Stimulated activated CD4-positive, alpha-beta T cell treated with anti-CD3 and anti-CD28 coated beads, Interleukin-2, amount 100 ng/mL, for 4 hours (primary cell): ENCODE results near the gene SYP.
"Not testable (repeated sequence)": the region's sequence is repeated elsewhere in the genome, so short reads cannot be mapped to it uniquely, and the experiment has no call there.

Source experiments
- DNase-seq: peaks from one replicate; pipeline ENCODE4 v3.0.0-alpha.2; 2020; ENCODE audit warnings: low read depth

Gene SYP

GRCh38 chrX:49166914-49167739, 32.9 kb downstream of the SYP start:
- no peak for DNase-seq

DNA sequence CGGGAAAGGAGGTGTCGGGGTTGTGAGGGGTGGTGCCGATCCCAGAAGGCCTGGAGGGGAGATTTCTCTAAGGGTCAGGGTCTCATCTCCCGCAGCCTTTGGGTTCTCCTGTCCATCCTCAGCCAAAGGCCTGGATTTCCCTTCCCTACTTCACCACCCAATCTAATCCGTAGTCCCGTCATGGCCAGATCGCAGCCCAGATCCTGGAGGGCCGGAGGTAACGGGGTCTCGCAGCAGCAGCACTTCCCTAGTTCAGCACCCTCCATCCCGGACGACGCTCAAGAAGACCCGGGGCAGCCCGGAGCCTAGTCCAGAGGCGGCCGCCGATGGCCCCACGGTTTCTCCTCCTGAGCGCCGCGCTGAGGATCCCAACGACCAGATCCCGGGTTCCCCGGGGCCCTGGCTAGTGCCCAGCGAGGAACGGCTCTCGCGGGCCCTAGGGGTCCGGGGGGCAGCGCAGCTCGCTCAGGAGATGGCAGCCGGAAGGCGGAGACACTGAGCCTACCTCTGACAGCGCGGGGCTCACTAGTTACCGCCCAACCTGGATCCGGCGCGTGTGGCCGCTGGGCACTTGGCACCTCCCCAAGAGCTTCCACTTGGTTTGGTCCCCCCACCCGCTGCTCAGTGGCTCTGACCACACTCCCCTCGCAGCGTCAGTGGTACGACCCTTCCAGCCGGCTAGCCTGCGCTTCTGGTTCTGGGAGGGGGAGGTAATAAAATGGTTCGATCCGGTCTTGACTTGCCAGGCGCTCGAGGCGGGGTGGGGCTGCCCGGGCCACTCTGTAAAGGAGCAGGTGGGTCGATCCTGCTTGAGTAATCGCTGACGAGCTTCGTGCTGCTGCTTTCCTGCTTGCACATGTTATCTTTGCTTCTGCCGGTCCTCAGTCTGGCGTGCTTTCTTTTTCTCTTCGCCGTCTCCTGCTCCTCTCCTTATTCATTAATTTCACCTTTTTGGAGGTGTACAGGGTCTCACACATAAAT, 33.8 kb downstream of the SYP start:
- DNase-seq, result peak; percentile 58

DNA sequence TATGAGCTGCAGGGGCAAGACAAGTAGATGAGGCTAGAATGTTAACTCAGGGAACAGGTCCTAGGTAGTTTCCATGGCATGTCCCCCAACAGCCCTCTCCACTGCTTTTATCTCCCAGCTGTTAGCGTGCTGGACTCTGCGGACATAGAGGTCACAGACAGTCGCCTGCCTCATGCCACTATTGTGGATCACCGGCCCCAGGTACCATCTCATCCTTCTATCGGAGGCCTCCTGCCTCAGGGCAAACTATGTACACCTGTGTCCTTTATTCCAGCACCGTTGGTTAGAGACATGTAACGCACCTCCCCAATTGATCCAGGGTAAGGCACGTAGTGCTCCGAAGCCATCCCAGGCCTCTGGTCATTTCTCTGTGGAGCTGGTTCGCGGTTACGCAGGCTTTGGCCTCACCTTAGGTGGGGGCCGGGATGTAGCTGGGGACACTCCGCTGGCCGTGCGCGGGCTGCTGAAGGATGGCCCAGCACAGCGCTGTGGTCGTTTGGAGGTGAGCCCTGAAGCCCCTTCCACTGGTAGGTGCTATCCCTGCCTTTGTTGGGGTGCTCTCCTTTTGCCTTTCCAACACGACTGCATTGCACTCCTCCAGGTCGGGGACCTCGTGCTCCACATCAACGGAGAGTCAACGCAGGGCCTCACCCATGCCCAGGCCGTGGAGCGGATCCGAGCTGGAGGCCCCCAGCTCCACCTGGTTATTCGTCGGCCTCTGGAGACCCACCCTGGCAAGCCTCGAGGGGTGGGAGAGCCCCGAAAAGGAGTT, 35.2 kb downstream of the SYP start:
- DNase-seq, result no peak

DNA sequence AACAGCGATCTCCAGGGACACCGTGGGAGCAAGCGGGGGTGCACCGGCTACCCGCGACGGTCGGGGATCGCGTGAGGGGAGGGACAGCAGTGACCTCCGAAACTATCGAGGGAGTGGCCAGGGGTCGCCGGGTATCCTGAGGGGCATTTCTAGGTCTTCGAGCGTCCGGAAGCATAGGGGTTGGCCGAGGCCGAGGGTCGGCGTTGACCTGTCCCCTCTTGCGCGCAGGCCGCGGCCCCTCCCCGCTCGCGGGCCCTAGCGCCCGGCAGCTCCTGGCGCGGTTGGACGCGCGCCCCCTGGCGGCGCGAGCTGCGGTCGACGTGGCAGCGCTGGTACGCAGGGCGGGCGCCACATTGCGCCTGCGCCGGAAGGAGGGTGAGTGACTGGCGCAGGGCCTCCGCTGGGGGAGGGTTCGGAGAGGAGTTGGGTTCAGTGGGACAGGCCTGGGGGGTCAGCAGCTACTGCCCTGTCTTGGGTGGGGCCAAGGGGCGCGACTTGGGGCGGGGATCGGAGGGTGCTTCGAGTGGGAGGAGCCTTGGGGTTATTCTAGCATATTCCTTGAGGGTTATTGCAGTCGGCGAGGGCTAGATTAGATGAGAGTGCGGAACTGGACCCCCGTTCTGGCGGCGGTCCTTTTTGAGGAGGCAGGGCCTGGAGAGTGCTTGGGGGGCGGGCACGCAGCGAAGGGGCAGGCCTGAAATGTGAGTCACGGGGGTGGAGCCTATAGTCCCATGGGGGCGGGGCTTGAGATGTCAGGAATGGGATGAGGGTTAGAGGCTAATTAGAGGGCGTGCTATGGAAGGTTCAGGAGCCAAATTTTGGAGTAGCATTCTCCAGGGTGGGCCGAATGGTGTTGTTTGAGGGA, 36.2 kb downstream of the SYP start:
- DNase-seq, result peak; percentile 67

DNA sequence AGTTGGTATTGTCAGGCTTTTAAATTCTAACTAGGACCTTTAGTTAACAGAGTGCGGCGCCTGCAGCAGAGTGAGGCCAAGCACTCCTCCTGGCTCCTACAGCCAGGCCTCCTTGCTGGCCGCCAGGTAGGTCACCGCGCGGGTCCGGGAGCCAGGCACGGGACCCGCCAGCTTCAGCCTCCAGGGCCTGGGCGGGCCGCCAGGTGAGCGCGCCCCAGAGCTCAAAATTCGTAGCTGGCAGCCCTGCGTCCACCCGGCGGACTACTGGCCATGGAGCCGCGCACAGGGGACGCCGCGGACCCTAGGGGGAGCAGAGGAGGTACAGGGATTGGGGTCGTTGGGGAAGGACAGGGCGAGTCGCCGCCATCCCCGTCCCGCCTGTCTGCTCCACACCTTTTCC, 37.4 kb downstream of the SYP start, which contains the start of gene MAGIX:
Gene MAGIX (plus strand): TSS at position 139 of the 400 bp plus-strand sequence. CDS start 132 bp downstream, at position 271.
- no peak for DNase-seq

- no peak for DNase-seq
These were observed 38.4 kb downstream of the SYP start for GRCh38 chrX:49161632-49162031.

GRCh38 chrX:49160908-49161307, 39.1 kb downstream of the SYP start:
- no peak for DNase-seq

DNA sequence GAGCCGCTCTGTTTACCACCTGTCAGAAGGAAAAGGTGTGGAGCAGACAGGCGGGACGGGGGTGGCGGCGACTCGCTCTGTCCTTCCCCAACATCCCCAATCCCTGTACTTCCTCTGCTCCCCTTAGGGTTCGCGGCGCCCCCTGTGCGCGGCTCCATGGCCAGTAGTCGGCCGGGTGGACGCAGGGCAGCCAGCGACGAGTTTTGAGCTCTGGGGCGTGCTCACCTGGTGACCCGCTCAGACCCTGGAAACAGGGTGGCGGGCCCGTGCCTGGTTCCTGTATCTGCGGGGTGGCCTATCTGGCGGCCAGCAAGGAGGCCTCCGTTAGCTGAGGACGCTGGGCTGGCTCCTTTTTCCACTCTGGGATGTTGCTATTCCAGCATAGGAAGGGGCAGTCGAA, 42.8 kb downstream of the SYP start:
- DNase-seq, result no peak

GRCh38 chrX:49155900-49156837, 43.8 kb downstream of the SYP start:
- peak; percentile 78 for DNase-seq

- no peak for DNase-seq
These were observed 44.6 kb downstream of the SYP start for GRCh38 chrX:49155243-49155899.

DNA sequence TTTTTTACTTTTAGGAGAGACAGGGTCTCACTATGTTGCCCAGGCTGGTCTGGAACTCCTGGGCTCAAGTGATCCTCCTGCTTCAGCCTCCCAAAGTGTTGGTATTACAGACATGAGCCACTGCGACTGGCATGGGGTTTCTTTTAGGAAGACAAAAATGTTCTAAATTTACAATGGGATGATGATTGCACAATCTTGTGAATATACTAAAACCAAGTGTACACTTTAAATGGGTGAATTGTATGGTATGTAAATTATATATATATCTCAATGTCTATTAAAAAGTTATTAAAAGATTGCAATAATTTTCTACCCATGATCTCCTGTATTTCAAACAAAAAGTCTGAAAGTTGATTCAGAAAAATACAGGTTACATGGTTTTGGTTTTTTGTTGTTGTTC, 46.5 kb downstream of the SYP start:
- no peak for DNase-seq

GRCh38 chrX:49149291-49149690, 50.7 kb downstream of the SYP start:
- DNase-seq, result not testable (repeated sequence)

DNA sequence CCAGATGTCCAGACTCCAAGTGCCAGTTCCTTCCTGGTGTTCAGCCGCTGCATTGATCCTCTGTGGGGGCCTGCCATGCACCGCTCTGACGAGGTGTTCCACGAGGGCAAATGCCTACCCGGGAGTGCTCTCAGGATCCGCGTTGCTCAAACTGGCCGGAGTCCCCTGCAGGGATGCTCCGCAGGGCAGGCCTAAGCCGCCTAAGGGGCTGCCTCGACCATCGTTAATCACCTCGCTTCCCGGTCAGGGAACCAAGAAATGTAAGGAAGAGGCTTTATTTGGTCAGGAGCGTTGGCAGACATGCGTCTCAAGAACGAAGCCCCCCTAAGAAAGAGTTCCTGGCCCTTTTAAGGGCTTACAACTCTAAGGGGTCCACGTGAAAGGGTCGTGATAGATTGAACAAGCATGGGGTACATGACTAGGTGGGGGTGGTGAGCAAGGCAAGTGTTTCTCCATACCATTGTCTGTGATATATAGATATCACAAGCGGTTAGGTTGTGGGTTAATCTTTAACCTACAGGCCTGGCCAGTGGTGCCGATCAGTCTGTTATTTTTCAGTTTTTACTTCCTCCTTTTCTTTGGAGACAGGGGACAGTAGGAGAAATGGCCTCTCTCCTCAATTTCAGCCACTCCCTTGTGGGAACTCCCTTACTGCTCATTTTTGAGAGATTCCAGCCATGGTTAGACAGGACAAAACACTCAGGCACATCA, 51.4 kb downstream of the SYP start:
- DNase-seq, result not testable (repeated sequence)

DNA sequence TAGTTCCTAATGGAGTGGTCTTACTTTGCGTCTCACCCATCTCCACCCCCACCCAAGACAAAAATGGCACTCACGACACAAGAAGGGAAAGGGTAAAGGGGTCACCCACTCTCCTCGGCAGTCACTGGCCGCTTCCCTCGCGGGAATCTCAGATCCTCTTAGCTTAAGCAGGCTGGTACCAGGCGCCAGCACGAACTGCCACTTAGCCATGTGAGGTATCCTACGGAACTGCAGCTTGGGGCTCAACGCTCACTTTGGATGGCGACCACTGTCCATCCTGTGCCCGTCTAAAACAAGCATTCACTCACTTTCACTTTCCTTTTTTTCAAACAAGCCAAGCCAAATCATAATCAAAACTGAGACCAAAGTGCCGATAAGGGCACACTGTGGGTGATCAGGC, 52.1 kb downstream of the SYP start:
- DNase-seq, result no peak

GRCh38 chrX:49147282-49147681, 52.7 kb downstream of the SYP start:
- DNase-seq, result no peak

- DNase-seq, result not testable (repeated sequence)
These were observed 56.8 kb downstream of the SYP start for GRCh38 chrX:49143154-49143553.

DNA sequence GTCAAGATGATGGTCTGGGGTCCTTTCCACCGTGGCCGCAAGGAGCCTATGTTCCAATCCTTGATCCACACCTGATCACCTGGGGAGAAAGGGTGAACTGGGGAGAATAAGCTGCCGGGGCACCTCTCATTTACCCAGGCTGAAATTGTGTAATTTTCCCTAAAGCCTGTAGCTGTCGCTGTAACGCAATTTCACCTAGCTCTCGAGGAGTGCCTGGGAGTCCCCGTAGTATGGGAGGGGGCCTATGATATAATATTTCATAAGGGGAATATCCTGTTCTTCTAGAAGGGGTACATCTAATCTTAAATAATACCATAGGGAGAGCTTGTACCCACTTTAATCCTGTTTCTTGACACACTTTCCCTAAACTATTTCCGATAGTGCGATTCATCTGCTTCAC, 57.7 kb downstream of the SYP start:
- DNase-seq, result not testable (repeated sequence)

DNA sequence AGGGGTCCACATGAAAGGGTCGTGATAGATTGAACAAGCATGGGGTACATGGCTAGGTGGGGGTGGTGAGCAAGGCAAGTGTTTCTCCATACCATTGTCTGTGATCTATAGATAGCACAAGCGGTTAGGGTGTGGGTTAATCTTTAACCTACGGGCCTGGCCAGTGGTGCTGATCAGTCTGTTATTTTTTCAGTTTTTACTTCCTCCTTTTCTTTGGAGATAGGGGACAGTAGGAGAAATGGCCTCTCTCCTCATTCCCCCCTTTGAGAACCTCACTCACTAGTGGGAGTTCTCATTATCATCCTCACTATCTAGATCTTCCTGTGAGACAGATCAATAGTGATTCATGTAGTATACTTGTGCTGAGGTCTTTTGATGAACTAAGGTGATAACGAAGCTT, 60.3 kb downstream of the SYP start:
- no peak for DNase-seq
